H1 (cell line): Measurements from ENCODE around the gene CABP2. TPM values are rescaled to one million over a fixed set of nuclear protein-coding genes. Genes with fewer than 3 reads are reported as not detected.

Experiments
- BCL11A ChIP-seq, 2 experiments: IDR thresholded peaks; one replicate each; pipeline ENCODE4 v1.6.1; 2011; ENCODE audit warnings: low read depth in 2 of 2, low read length in 2 of 2, mild to moderate bottlenecking in 2 of 2
- EGR1 ChIP-seq: IDR thresholded peaks from 2 replicates; pipeline ENCODE4 v1.6.1; 2011; ENCODE audit warnings: low read depth, low read length, borderline replicate concordance
- EZH2 ChIP-seq: fragments of 200-600 bp; sonication (generic); IDR thresholded peaks from 2 replicates; pipeline ENCODE4 v1.7.1; 2012; ENCODE audit warnings: low read depth, mild to moderate bottlenecking, moderate library complexity, low read length, inconsistent platforms; ENCODE audit not compliant: severe bottlenecking
- HDAC2 ChIP-seq, 2 experiments: fragments of 300-600 bp in 1 of 2; sonication (generic) in 1 of 2; IDR thresholded peaks; 2 replicates each; pipeline ENCODE4 v1.6.1; 2011 to 2012; ENCODE audit warnings: low read depth in 2 of 2, low read length in 2 of 2, mild to moderate bottlenecking in 2 of 2, moderate library complexity in 2 of 2, borderline replicate concordance in 1 of 2, inconsistent platforms in 1 of 2
- HDAC6 ChIP-seq: IDR thresholded peaks from one replicate; pipeline ENCODE4 v1.7.1; 2012; ENCODE audit warnings: low read depth, mild to moderate bottlenecking, inconsistent platforms, low read length, moderate library complexity
- SIRT6 ChIP-seq: IDR thresholded peaks from one replicate; pipeline ENCODE4 v1.7.1; 2012; ENCODE audit warnings: low read length, inconsistent platforms
- SIX5 ChIP-seq: IDR thresholded peaks from 2 replicates; pipeline ENCODE4 v1.6.1; 2011; ENCODE audit warnings: mild to moderate bottlenecking, low read depth, low read length
- polyA plus RNA-seq, 7 experiments: library from polyadenylated mRNA; depleted of rRNA in 3 of 7; stranded (reverse) in 5 of 7; unstranded in 2 of 7; fragments of >200 nt in 5 of 7; fragments of 200-250 nt in 2 of 7; gene quantifications; 1 replicate in 5 of 7; 2 replicates in 1 of 7; 4 replicates in 1 of 7; pipeline versions ENCODE4 v1.2.1 to v1.2.3, GENCODE V29; 2011 to 2013; ENCODE audit warnings: missing spikeins in 2 of 7, mixed read lengths in 2 of 7
- total RNA-seq: library from RNA; stranded (reverse); fragmentation: NEBNext Ultra II Directional; extraction: Animal tissue kit (Norgen Biotek cat#: 25700); gene quantifications from 2 replicates; pipeline ENCODE4 v1.2.1, GENCODE V29; 2021

CABP2 gene
- total and polyA plus RNA-seq, 2 of the 8 experiments (the other 6 are each of a cell fraction or from before 2014, with no cell fraction given) = not detected

DNA sequence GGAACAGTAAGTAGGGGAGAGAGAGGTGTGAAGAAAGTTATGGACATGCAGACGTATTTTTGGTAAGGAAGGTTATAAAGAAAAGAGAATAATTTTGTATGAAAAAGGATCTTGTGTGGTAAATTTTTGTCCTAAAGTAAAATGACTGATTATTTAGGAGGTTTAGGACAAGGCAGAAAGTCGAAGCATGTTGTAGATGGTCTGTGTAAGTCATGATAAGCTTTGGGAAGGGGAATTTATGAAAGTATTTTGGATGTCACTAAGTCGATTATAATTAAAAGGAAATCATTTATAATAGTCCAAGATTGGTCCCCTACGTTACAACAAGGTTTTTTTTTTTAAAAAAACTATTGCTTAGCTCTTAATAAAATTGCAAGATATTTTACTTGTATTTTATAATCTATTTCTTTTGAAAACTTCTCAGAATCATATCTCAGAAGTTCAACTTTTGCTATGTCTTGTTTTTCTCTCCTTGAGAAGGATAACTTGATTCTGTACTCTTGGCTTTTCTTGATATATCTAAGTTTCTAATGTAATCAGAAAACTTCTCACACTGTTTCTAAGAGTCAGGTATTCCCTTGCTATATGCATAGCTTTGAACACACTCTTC lies 10.9 kb upstream of the CABP2 start (continued):
- TF ChIP-seq HDAC2 (IDR thresholded peaks at IDR 0.05; ENCODE audit: borderline replicate concordance in 1 of 2, low read depth in 2 of 2, low read length in 2 of 2) (no peak), EZH2 (no peak), SIRT6 (no peak), HDAC6 (no peak), BCL11A (IDR thresholded peaks at IDR 0.05; ENCODE audit: low read depth in 2 of 2, low read length in 2 of 2) (no peak), EGR1 (no peak), SIX5 (no peak)
